Embryonic facial prominence (tissue), 1 donor: Measurements from ENCODE around the gene FAM53B.
"Not testable (repeated sequence)": the region's sequence is repeated elsewhere in the genome, so short reads cannot be mapped to it uniquely, and the experiment has no call there.

ENCODE experiments used
- DNase-seq: peaks from one replicate; pipeline ENCODE4 v3.0.0-alpha.2; 2016; ENCODE audit errors: extremely low spot score

The FAM53B gene

GRCh38 chr10:124611738-124612137 is 132.4 kb downstream of the FAM53B start:
- no peak for DNase-seq

GRCh38 chr10:124610851-124611250 is 133.3 kb downstream of the FAM53B start:
- not testable (repeated sequence) for DNase-seq

GRCh38 chr10:124610186-124610585 is 134.0 kb downstream of the FAM53B start:
- not testable (repeated sequence) for DNase-seq

GRCh38 chr10:124609698-124610097 is 134.5 kb downstream of the FAM53B start:
- no peak for DNase-seq

GRCh38 chr10:124608093-124608721 is 136.0 kb downstream of the FAM53B start:
- DNase-seq, result no peak

GRCh38 chr10:124607693-124608092 is 136.5 kb downstream of the FAM53B start:
- DNase-seq, result no peak

- no peak for DNase-seq
Measured at GRCh38 chr10:124606822-124607221, 137.4 kb downstream of the FAM53B start.

- DNase-seq, result no peak
Measured at GRCh38 chr10:124605856-124606812, 138.0 kb downstream of the FAM53B start.

GRCh38 chr10:124605481-124605855 is 138.7 kb downstream of the FAM53B start:
- DNase-seq, result no peak

- no peak for DNase-seq
Measured at GRCh38 chr10:124605001-124605370, 139.2 kb downstream of the FAM53B start.

- no peak for DNase-seq
Measured at GRCh38 chr10:124604214-124605000, 139.8 kb downstream of the FAM53B start.

- no peak for DNase-seq
Measured at GRCh38 chr10:124603376-124604213, 140.6 kb downstream of the FAM53B start.

- DNase-seq, result no peak
Measured at GRCh38 chr10:124602646-124603365, 141.4 kb downstream of the FAM53B start.

GRCh38 chr10:124602121-124602561 is 142.0 kb downstream of the FAM53B start:
- DNase-seq, result no peak

- no peak for DNase-seq
Measured at GRCh38 chr10:124601431-124602120, 142.6 kb downstream of the FAM53B start.

- no peak for DNase-seq
Measured at GRCh38 chr10:124601016-124601415, 143.2 kb downstream of the FAM53B start.

- DNase-seq, result no peak
Measured at GRCh38 chr10:124600051-124600880, 143.9 kb downstream of the FAM53B start.

GRCh38 chr10:124599588-124600050 is 144.6 kb downstream of the FAM53B start:
- DNase-seq, result no peak
